OCI-LY3 (cell line): ENCODE data around the gene GJD3.

Source experiments
- H2AFZ ChIP-seq: fragments of 200-600, 300-600 bp; shearing (Covaris generic); 2 replicates; pipeline ENCODE4 v1.6.0; 2014; ENCODE audit warnings: antibody characterized with exemption, low read depth, low read length
- H3K27ac ChIP-seq: fragments of 200-600, 300-600 bp; sonication (generic); 2 replicates; pipeline ENCODE4 v1.5.1; 2014; ENCODE audit warnings: mild to moderate bottlenecking, low read length, moderate library complexity, mixed read lengths
- H3K27me3 ChIP-seq: fragments of 200-600, 300-600 bp; sonication (generic); 2 replicates; pipeline ENCODE4 v1.6.1; 2014; ENCODE audit warnings: low read depth, low read length, mixed read lengths
- H3K36me3 ChIP-seq: fragments of 200-600, 300-600 bp; sonication (generic); replicated peaks from 2 replicates; pipeline ENCODE3; 2014; ENCODE audit warnings: low read depth, low read length, mixed read lengths
- H3K4me1 ChIP-seq: fragments of 300-600, 200-600 bp; sonication (generic); 2 replicates; pipeline ENCODE4 v1.6.1; 2014; ENCODE audit warnings: low read length, mixed read lengths
- H3K4me2 ChIP-seq: fragments of 200-600, 300-600 bp; sonication (generic); 2 replicates; pipeline ENCODE4 v1.6.1; 2014; ENCODE audit warnings: low read length, mixed read lengths
- H3K4me3 ChIP-seq: fragments of 300-600, 200-600 bp; sonication (generic); 2 replicates; pipeline ENCODE4 v1.5.1; 2014; ENCODE audit warnings: antibody characterized with exemption, mild to moderate bottlenecking, low read length, moderate library complexity
- H3K79me2 ChIP-seq: fragments of 300-600, 200-600 bp; shearing (Covaris generic); 2 replicates; pipeline ENCODE4 v1.6.1; 2014; ENCODE audit warnings: mild to moderate bottlenecking, low read length, mixed read lengths
- H3K9ac ChIP-seq: fragments of 300-600, 200-600 bp; shearing (Covaris generic); 2 replicates; pipeline ENCODE4 v1.6.0; 2014; ENCODE audit warnings: mild to moderate bottlenecking, low read length, moderate library complexity
- H3K9me3 ChIP-seq: fragments of 200-600, 300-600 bp; shearing (Covaris generic); 2 replicates; pipeline ENCODE4 v1.6.1; 2014; ENCODE audit warnings: low read length, mixed read lengths; ENCODE audit not compliant: insufficient read depth
- H4K20me1 ChIP-seq: fragments of 200-600, 300-600 bp; sonication (generic); 2 replicates; pipeline ENCODE4 v1.6.1; 2016; ENCODE audit warnings: low read length, mixed read lengths; ENCODE audit not compliant: insufficient read depth
- EZH2phosphoT487 ChIP-seq: fragments of 200-600 bp; shearing (Covaris generic); IDR thresholded peaks from 2 replicates; pipeline ENCODE4 v1.6.1; 2018; ENCODE audit warnings: antibody characterized with exemption, mixed run types, low read depth
- TF ChIP-seq, protein P1 (sequence below): fragments of 200-600, 300-600 bp; sonication (generic); IDR thresholded peaks from 2 replicates; pipeline ENCODE4 v1.5.1; 2014; ENCODE audit warnings: antibody characterized with exemption, low read length, low read depth

Gene GJD3

DNA sequence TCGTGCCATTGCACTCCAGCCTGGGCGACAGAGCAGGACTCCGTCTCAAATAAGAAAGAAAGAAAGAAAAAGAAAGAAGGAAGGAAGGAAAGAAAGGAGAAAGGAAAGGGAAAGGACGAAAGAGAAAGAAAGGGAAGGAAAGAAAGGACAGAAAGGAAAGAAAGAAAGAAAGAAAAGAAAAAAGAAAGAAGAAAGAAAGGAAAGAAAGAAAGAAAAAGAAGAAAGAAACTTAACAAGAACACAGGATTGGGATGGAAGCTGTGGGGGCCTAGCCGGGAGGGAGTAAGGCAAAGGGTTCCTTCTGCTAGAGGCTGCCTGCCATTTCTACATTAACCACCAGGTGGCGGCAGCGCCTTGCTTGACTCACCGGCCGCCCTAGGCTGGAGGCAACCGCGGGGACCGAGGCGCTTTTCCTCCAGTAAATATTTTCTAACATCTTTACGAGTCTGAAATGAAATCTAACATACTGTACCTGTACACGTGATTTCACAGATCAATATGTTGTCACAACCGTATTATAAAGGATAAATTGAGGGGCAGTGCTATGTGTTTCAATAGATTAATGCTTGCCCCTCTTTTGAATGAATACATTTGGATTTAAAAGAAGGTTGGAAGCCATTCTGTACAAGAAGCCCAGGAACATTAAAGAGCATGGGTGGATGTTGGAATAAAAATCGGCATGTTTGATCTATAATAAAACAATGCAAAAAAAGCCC lies 6.1 kb downstream of the GJD3 start:
- Histone ChIP-seq H3K4me3 (peak overlapping the region; percentile 76), H3K79me2 (no peaks in the 10 kb centered on the region), H4K20me1 (0 out of 2 replicates have a peak, but pooled peaks cover 5% of the 10 kb centered on the region), H3K9me3 (no peaks in the 10 kb centered on the region), H3K4me2 (peak overlapping the region; percentile 95), H3K9ac (peak overlapping the region; percentile 48), H3K36me3 (peaks cover 3% of the 10 kb centered on the region), H2AFZ (peak overlapping the region; percentile 89), H3K4me1 (peaks cover 23% of the 10 kb centered on the region), H3K27me3 (no peaks in the 10 kb centered on the region), H3K27ac (no peak overlapping the region)
- TF ChIP-seq EZH2phosphoT487: no peak
- TF ChIP-seq, protein P1, sequence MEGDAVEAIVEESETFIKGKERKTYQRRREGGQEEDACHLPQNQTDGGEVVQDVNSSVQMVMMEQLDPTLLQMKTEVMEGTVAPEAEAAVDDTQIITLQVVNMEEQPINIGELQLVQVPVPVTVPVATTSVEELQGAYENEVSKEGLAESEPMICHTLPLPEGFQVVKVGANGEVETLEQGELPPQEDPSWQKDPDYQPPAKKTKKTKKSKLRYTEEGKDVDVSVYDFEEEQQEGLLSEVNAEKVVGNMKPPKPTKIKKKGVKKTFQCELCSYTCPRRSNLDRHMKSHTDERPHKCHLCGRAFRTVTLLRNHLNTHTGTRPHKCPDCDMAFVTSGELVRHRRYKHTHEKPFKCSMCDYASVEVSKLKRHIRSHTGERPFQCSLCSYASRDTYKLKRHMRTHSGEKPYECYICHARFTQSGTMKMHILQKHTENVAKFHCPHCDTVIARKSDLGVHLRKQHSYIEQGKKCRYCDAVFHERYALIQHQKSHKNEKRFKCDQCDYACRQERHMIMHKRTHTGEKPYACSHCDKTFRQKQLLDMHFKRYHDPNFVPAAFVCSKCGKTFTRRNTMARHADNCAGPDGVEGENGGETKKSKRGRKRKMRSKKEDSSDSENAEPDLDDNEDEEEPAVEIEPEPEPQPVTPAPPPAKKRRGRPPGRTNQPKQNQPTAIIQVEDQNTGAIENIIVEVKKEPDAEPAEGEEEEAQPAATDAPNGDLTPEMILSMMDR: peak; percentile 84

GRCh38 chr17:40356990-40357881 lies 7.3 kb downstream of the GJD3 start:
- Histone ChIP-seq H3K9me3 (no peaks in the 10 kb centered on the region), H3K27me3 (no peaks in the 10 kb centered on the region), H3K4me1 (peaks cover 25% of the 10 kb centered on the region), H4K20me1 (peaks cover 5% of the 10 kb centered on the region; the same call in 1 of the 2 replicates), H3K36me3 (peaks cover 11% of the 10 kb centered on the region), H2AFZ (no peak overlapping the region), H3K4me3 (no peak overlapping the region), H3K27ac (no peak overlapping the region), H3K79me2 (no peaks in the 10 kb centered on the region), H3K9ac (no peak overlapping the region), H3K4me2 (no peak overlapping the region)
- no peak for TF ChIP-seq EZH2phosphoT487
- TF ChIP-seq, protein P1: no peak

GRCh38 chr17:40355804-40356758 lies 8.5 kb downstream of the GJD3 start:
- Histone ChIP-seq H3K9me3 (no peaks in the 10 kb centered on the region), H3K27ac (no peak overlapping the region), H3K4me2 (no peak overlapping the region), H4K20me1 (peaks cover 10% of the 10 kb centered on the region), H3K9ac (no peak overlapping the region), H3K36me3 (peaks cover 13% of the 10 kb centered on the region), H3K79me2 (no peaks in the 10 kb centered on the region), H3K4me1 (peaks cover 15% of the 10 kb centered on the region), H2AFZ (no peak overlapping the region), H3K27me3 (no peaks in the 10 kb centered on the region), H3K4me3 (no peak overlapping the region)
- no peak for TF ChIP-seq EZH2phosphoT487
- TF ChIP-seq, protein P1: no peak
